HepG2 (cell line): Measurements from ENCODE around the gene IRS1. TPM values are rescaled to one million over a fixed set of nuclear protein-coding genes. Genes with fewer than 3 reads are reported as not detected.
A peak's percentile ranks its signal among the peaks of the same experiment; 100 is the strongest.

Experiments
- AGO1 ChIP-seq: fragments of 200-400 bp; formaldehyde crosslinking; IDR thresholded peaks from 2 replicates; pipeline ENCODE4 v1.6.1; 2017; ENCODE audit warnings: mild to moderate bottlenecking, low read depth, low read length, moderate library complexity; ENCODE audit not compliant: poor library complexity, severe bottlenecking
- CCDC6 ChIP-seq: sonication (generic); formaldehyde crosslinking; IDR thresholded peaks from 2 replicates; pipeline ENCODE4 v1.8.1; 2022; ENCODE audit warnings: mild to moderate bottlenecking, missing genetic modification reagents, moderate library complexity
- CREB1 ChIP-seq, 2 experiments: fragments of 450-650 bp in 1 of 2; IDR thresholded peaks; 2 replicates each; pipeline ENCODE4 v1.6.1; 2016 to 2017; ENCODE audit warnings: control low read depth in 1 of 2, mild to moderate bottlenecking in 1 of 2, missing compliant biosample characterization in 1 of 2, missing genetic modification characterization in 1 of 2
- ETV6 ChIP-seq: sonication (generic); formaldehyde crosslinking; conservative IDR thresholded peaks from 2 replicates; pipeline ENCODE4 v1.4.0; 2020; ENCODE audit warnings: missing genetic modification reagents
- HES4 ChIP-seq: sonication (generic); formaldehyde crosslinking; IDR thresholded peaks from 2 replicates; pipeline ENCODE4 v1.9.0; 2021; ENCODE audit warnings: mild to moderate bottlenecking, missing genetic modification reagents, borderline replicate concordance
- JARID2 ChIP-seq: sonication (generic); formaldehyde crosslinking; IDR thresholded peaks from 2 replicates; pipeline ENCODE4 v1.8.1; 2023; ENCODE audit warnings: missing genetic modification reagents, inconsistent platforms; ENCODE audit not compliant: insufficient replicate concordance
- MAFF ChIP-seq: IDR thresholded peaks from 2 replicates; pipeline ENCODE4 v1.6.1; 2011; ENCODE audit warnings: low read depth, low read length, improper control_type of control experiment
- MAFK ChIP-seq, 2 experiments: IDR thresholded peaks in 1 of 2; conservative IDR thresholded peaks in 1 of 2; 2 replicates each; pipeline ENCODE4 v1.6.1; 2011; ENCODE audit warnings: improper control_type of control experiment in 2 of 2, low read length in 2 of 2
- MEF2D ChIP-seq: sonication (generic); formaldehyde crosslinking; IDR thresholded peaks from 2 replicates; pipeline ENCODE4 v1.5.1; 2020; ENCODE audit warnings: mild to moderate bottlenecking, missing genetic modification reagents
- NR3C1 ChIP-seq: sonication (generic); formaldehyde crosslinking; IDR thresholded peaks from 2 replicates; pipeline ENCODE4 v1.4.0; 2020; ENCODE audit warnings: missing genetic modification reagents
- PAWR ChIP-seq: sonication (generic); formaldehyde crosslinking; IDR thresholded peaks from 2 replicates; pipeline ENCODE4 v1.4.0; 2020; ENCODE audit warnings: missing genetic modification reagents, mild to moderate bottlenecking, borderline replicate concordance
- PHF8 ChIP-seq: sonication (generic); formaldehyde crosslinking; IDR thresholded peaks from 2 replicates; pipeline ENCODE4 v1.5.0; 2020; ENCODE audit warnings: missing genetic modification reagents
- PITX1 ChIP-seq: sonication (generic); formaldehyde crosslinking; IDR thresholded peaks from 2 replicates; pipeline ENCODE4 v1.5.1; 2020; ENCODE audit warnings: mild to moderate bottlenecking, missing genetic modification reagents
- POLR2AphosphoS5 ChIP-seq: IDR thresholded peaks from 2 replicates; pipeline ENCODE4 v1.6.1; 2012; ENCODE audit warnings: low read depth, low read length
- REL ChIP-seq: sonication (generic); formaldehyde crosslinking; conservative IDR thresholded peaks from 2 replicates; pipeline ENCODE4 v1.8.0; 2022; ENCODE audit warnings: mild to moderate bottlenecking, missing genetic modification reagents, moderate library complexity
- RNF2 ChIP-seq: fragments of 450-650 bp; conservative IDR thresholded peaks from 2 replicates; pipeline ENCODE4 v1.6.1; 2016; ENCODE audit warnings: low read depth
- SMYD3 ChIP-seq: sonication (generic); formaldehyde crosslinking; IDR thresholded peaks from 2 replicates; pipeline ENCODE4 v1.8.1; 2023; ENCODE audit warnings: mild to moderate bottlenecking, missing genetic modification reagents
- SP4 ChIP-seq: sonication (generic); formaldehyde crosslinking; IDR thresholded peaks from 2 replicates; pipeline ENCODE4 v1.8.1; 2023; ENCODE audit warnings: mild to moderate bottlenecking, missing genetic modification reagents
- WIZ ChIP-seq: sonication (generic); formaldehyde crosslinking; IDR thresholded peaks from 2 replicates; pipeline ENCODE4 v1.5.1; 2020; ENCODE audit warnings: mild to moderate bottlenecking, missing genetic modification reagents
- ZBTB38 ChIP-seq: sonication (generic); formaldehyde crosslinking; IDR thresholded peaks from 2 replicates; pipeline ENCODE4 v1.5.1; 2020; ENCODE audit warnings: mild to moderate bottlenecking, missing genetic modification reagents
- ZNF101 ChIP-seq: sonication (generic); formaldehyde crosslinking; IDR thresholded peaks from 2 replicates; pipeline ENCODE4 v1.4.0; 2020; ENCODE audit warnings: mild to moderate bottlenecking, low read depth, missing genetic modification reagents, borderline replicate concordance
- ZNF382 ChIP-seq: sonication (generic); formaldehyde crosslinking; IDR thresholded peaks from 2 replicates; pipeline ENCODE4 v1.5.0; 2020; ENCODE audit warnings: missing genetic modification reagents, mild to moderate bottlenecking, borderline replicate concordance
- ZNF547 ChIP-seq: sonication (generic); formaldehyde crosslinking; IDR thresholded peaks from 2 replicates; pipeline ENCODE4 v1.5.1; 2020; ENCODE audit warnings: mild to moderate bottlenecking, missing genetic modification reagents
- polyA plus RNA-seq, 8 experiments: library from polyadenylated mRNA; depleted of rRNA in 3 of 8; stranded (reverse) in 7 of 8; unstranded in 1 of 8; fragments of >200 nt; fragmentation: Illumina TruSeq in 4 of 8; extraction: Trizol in 4 of 8; gene quantifications; 2 replicates each; pipeline versions ENCODE4 v1.2.1 to v1.2.3, GENCODE V29; 2011 to 2016; ENCODE audit warnings: low read depth in 4 of 8, missing spikeins in 1 of 8, mixed read lengths in 1 of 8; ENCODE audit not compliant: insufficient read depth in 1 of 8
- total RNA-seq, 5 experiments: library from RNA; depleted of rRNA; stranded (reverse); fragments of >200 nt; fragmentation: Illumina TruSeq; extraction: Trizol; gene quantifications; 2 replicates each; pipeline ENCODE4 v1.2.3, GENCODE V29; 2016; ENCODE audit warnings: low read depth in 1 of 5
- TF ChIP-seq, protein P1 (sequence below): sonication (generic); formaldehyde crosslinking; IDR thresholded peaks from 2 replicates; pipeline ENCODE4 v1.4.0; 2020; ENCODE audit warnings: missing genetic modification reagents, borderline replicate concordance
- TF ChIP-seq, protein P2 (sequence below): sonication (generic); formaldehyde crosslinking; IDR thresholded peaks from 2 replicates; pipeline ENCODE4 v1.8.0; 2022; ENCODE audit warnings: missing genetic modification reagents, mild to moderate bottlenecking, borderline replicate concordance
- TF ChIP-seq, protein P3 (sequence below): sonication (generic); formaldehyde crosslinking; IDR thresholded peaks from 2 replicates; pipeline ENCODE4 v1.4.0; 2020; ENCODE audit warnings: mild to moderate bottlenecking, missing genetic modification reagents

IRS1 gene
- total and polyA plus RNA-seq, 2 of the 13 experiments (the other 11 are each of a cell fraction or from before 2014, with no cell fraction given): 8.7 to 9.0 TPM

DNA sequence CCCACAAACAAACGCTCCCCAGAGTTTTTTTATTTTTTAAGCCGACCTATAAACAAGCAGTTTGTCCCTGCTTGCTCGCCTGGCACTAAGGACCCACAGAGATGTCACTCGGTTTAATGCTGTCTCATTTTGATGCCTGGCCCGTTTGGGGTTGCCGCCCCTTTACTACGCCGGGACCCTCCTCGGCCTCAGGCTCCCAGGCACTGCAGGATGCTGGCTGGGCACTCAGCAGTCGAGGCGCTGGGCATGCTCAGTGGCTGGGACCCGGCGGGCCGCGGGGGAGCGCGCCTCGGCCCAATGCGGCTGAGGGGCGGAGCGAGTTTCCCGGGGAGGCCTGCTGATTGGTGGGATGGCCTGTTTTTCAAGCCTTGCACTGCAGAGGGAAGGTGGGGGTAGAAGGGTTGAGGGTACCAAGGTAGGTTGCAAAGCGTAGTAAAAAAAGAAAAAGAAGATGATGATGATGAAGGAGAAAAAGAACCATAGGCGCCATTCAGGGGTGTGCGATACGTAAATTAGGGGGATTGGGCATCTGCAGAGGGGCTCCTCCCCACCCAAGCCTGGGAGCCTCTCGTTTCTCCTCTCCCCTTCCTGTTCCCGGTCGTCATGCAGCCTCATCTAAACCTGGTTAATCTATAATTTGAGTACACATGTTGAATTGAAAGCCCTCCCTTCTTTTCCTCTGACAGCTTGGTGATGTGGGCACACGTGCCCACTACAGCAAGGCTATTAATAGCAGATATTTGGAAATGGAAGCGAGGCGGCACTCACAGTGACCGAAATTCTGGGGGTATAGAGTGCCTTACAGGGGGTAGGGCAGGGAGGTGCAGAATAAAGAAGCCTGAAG is 1.5 kb upstream of the IRS1 start (continued):
- TF ChIP-seq ZBTB38 (CRISPR knock-in tag) (peak; percentile 72), MAFK (conservative IDR thresholded peaks at IDR 0.05 in 1 of 2, IDR thresholded peaks at IDR 0.05 in 1 of 2; ENCODE audit: low read length in 2 of 2) (no peak), AGO1 (peak; percentile 72), ZNF101 (CRISPR knock-in tag) (no peak), ZNF382 (no peak), JARID2 (no peak), PITX1 (0 out of 2 replicates have a peak, but pooled peaks have one; percentile 14), PAWR (no peak), SMYD3 (0 out of 2 replicates have a peak, but pooled peaks have one; percentile 56), NR3C1 (CRISPR knock-in tag) (no peak), CREB1 (IDR thresholded peaks at IDR 0.05) (peak; percentile 33; the same call in 1 of the 2 replicates), CREB1 (CRISPR knock-in tag; IDR thresholded peaks at IDR 0.05) (peak; percentile 62; the same call in 1 of the 2 replicates), ETV6 (CRISPR knock-in tag) (0 out of 2 replicates have a peak, but pooled peaks have one; percentile 7), RNF2 (no peak), PHF8 (CRISPR knock-in tag) (0 out of 2 replicates have a peak, but pooled peaks have one; percentile 21), MAFF (no peak), REL (CRISPR knock-in tag) (no peak), HES4 (CRISPR knock-in tag) (no peak), POLR2AphosphoS5 (peak; percentile 63), ZNF547 (CRISPR knock-in tag) (peak; percentile 53), CCDC6 (CRISPR knock-in tag) (peak; percentile 85; the same call in 1 of the 2 replicates), SP4 (peak; percentile 83), MEF2D (CRISPR knock-in tag) (peak; percentile 55; the same call in 1 of the 2 replicates), WIZ (CRISPR knock-in tag) (peak; percentile 73; the same call in 1 of the 2 replicates)
- TF ChIP-seq, protein P1, sequence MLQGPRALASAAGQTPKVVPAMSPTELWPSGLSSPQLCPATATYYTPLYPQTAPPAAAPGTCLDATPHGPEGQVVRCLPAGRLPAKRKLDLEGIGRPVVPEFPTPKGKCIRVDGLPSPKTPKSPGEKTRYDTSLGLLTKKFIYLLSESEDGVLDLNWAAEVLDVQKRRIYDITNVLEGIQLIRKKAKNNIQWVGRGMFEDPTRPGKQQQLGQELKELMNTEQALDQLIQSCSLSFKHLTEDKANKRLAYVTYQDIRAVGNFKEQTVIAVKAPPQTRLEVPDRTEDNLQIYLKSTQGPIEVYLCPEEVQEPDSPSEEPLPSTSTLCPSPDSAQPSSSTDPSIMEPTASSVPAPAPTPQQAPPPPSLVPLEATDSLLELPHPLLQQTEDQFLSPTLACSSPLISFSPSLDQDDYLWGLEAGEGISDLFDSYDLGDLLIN (CRISPR knock-in tag): 0 out of 2 replicates have a peak, but pooled peaks have one; percentile 22
- TF ChIP-seq, protein P2, sequence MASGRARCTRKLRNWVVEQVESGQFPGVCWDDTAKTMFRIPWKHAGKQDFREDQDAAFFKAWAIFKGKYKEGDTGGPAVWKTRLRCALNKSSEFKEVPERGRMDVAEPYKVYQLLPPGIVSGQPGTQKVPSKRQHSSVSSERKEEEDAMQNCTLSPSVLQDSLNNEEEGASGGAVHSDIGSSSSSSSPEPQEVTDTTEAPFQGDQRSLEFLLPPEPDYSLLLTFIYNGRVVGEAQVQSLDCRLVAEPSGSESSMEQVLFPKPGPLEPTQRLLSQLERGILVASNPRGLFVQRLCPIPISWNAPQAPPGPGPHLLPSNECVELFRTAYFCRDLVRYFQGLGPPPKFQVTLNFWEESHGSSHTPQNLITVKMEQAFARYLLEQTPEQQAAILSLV: peak; percentile 41; the same call in 1 of the 2 replicates
- TF ChIP-seq, protein P3, sequence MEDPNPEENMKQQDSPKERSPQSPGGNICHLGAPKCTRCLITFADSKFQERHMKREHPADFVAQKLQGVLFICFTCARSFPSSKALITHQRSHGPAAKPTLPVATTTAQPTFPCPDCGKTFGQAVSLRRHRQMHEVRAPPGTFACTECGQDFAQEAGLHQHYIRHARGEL: no peak
